MM.1S (cell line): ENCODE results near the gene KHNYN.

ENCODE experiments used
- DNase-seq: peaks from one replicate; pipeline ENCODE4 v3.0.0-alpha.2; 2015
- H2AFZ ChIP-seq: fragments of 300-600 bp; sonication (generic); 2 replicates; pipeline ENCODE4 v1.6.0; 2016; ENCODE audit warnings: antibody characterized with exemption, low read length
- H3F3A ChIP-seq: fragments of 300-600 bp; sonication (generic); 2 replicates; pipeline ENCODE4 v1.6.1; 2016; ENCODE audit warnings: mild to moderate bottlenecking, antibody characterized with exemption, low read length, moderate library complexity, mixed read lengths; ENCODE audit not compliant: insufficient read depth
- H3K27ac ChIP-seq: fragments of 300-600 bp; sonication (generic); 2 replicates; pipeline ENCODE4 v1.5.1; 2016; ENCODE audit warnings: mild to moderate bottlenecking, low read length
- H3K27me3 ChIP-seq: fragments of 300-600 bp; sonication (generic); replicated peaks from 2 replicates; pipeline ENCODE4 v1.6.0; 2016; ENCODE audit warnings: low read length; ENCODE audit not compliant: insufficient read depth
- H3K36me3 ChIP-seq: fragments of 300-600 bp; sonication (generic); replicated peaks from 2 replicates; pipeline ENCODE4 v1.6.1; 2016; ENCODE audit warnings: mild to moderate bottlenecking, low read length, mixed read lengths; ENCODE audit not compliant: insufficient read depth
- H3K4me1 ChIP-seq: fragments of 300-600 bp; sonication (generic); 2 replicates; pipeline ENCODE4 v1.6.1; 2016; ENCODE audit warnings: low read length, mixed read lengths
- H3K4me2 ChIP-seq: fragments of 300-600 bp; sonication (generic); 2 replicates; pipeline ENCODE4 v1.6.0; 2016; ENCODE audit warnings: low read depth, low read length
- H3K4me3 ChIP-seq: fragments of 300-600 bp; sonication (generic); 2 replicates; pipeline ENCODE4 v1.5.1; 2016; ENCODE audit warnings: low read length, mixed read lengths
- H3K79me2 ChIP-seq: fragments of 300-600 bp; sonication (generic); 2 replicates; pipeline ENCODE4 v1.6.1; 2016; ENCODE audit warnings: mixed run types, low read length, mixed read lengths
- H3K9ac ChIP-seq: fragments of 300-600 bp; sonication (generic); 2 replicates; pipeline ENCODE4 v1.6.1; 2016; ENCODE audit warnings: low read length, mixed read lengths
- H3K9me2 ChIP-seq: fragments of 300-600 bp; sonication (generic); replicated peaks from 2 replicates; pipeline ENCODE4 v1.6.1; 2016; ENCODE audit warnings: mild to moderate bottlenecking, low read length, mixed read lengths; ENCODE audit not compliant: insufficient read depth
- H3K9me3 ChIP-seq: fragments of 300-600 bp; sonication (generic); replicated peaks from 2 replicates; pipeline ENCODE4 v1.6.1; 2016; ENCODE audit warnings: mild to moderate bottlenecking, low read length, mixed read lengths; ENCODE audit not compliant: insufficient read depth
- H4K20me1 ChIP-seq: fragments of 300-600 bp; sonication (generic); 2 replicates; pipeline ENCODE4 v1.6.1; 2016; ENCODE audit warnings: mild to moderate bottlenecking, low read length, moderate library complexity, mixed read lengths; ENCODE audit not compliant: insufficient read depth
- EZH2 ChIP-seq: fragments of 300-600 bp; sonication (generic); optimal IDR thresholded peaks from 2 replicates; pipeline ENCODE3; 2017; ENCODE audit warnings: low read depth, mild to moderate bottlenecking, antibody characterized with exemption, low read length, mixed read lengths
- EZH2phosphoT487 ChIP-seq: fragments of 300-600 bp; sonication (generic); IDR thresholded peaks from 2 replicates; pipeline ENCODE4 v1.6.1; 2018; ENCODE audit warnings: antibody characterized with exemption, low read length
- TF ChIP-seq, protein P1 (sequence below): fragments of 300-600 bp; sonication (generic); IDR thresholded peaks from 2 replicates; pipeline ENCODE4 v1.5.1; 2016; ENCODE audit warnings: antibody characterized with exemption, low read length, mixed read lengths

KHNYN gene

GRCh38 chr14:24422261-24422660 is 7.5 kb upstream of the KHNYN start:
- TF ChIP-seq EZH2 (no peak), EZH2phosphoT487 (no peak)
- TF ChIP-seq, protein P1, sequence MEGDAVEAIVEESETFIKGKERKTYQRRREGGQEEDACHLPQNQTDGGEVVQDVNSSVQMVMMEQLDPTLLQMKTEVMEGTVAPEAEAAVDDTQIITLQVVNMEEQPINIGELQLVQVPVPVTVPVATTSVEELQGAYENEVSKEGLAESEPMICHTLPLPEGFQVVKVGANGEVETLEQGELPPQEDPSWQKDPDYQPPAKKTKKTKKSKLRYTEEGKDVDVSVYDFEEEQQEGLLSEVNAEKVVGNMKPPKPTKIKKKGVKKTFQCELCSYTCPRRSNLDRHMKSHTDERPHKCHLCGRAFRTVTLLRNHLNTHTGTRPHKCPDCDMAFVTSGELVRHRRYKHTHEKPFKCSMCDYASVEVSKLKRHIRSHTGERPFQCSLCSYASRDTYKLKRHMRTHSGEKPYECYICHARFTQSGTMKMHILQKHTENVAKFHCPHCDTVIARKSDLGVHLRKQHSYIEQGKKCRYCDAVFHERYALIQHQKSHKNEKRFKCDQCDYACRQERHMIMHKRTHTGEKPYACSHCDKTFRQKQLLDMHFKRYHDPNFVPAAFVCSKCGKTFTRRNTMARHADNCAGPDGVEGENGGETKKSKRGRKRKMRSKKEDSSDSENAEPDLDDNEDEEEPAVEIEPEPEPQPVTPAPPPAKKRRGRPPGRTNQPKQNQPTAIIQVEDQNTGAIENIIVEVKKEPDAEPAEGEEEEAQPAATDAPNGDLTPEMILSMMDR = no peak
- Histone ChIP-seq H3K27me3 (no peaks in the 10 kb centered on the region), H3K36me3 (no peaks in the 10 kb centered on the region), H3K27ac (no peak overlapping the region), H3K4me1 (peaks cover 32% of the 10 kb centered on the region), H3K4me2 (peak overlapping the region; percentile 50), H2AFZ (no peak overlapping the region), H3K79me2 (no peaks in the 10 kb centered on the region), H3K9ac (no peak overlapping the region), H3F3A (0 out of 2 replicates have a peak, but pooled peaks cover 4% of the 10 kb centered on the region), H3K9me3 (no peaks in the 10 kb centered on the region), H4K20me1 (no peaks in the 10 kb centered on the region), H3K4me3 (no peak overlapping the region; the same call in 1 of the 2 replicates), H3K9me2 (no peaks in the 10 kb centered on the region)
- peak; percentile 42 for DNase-seq

DNA sequence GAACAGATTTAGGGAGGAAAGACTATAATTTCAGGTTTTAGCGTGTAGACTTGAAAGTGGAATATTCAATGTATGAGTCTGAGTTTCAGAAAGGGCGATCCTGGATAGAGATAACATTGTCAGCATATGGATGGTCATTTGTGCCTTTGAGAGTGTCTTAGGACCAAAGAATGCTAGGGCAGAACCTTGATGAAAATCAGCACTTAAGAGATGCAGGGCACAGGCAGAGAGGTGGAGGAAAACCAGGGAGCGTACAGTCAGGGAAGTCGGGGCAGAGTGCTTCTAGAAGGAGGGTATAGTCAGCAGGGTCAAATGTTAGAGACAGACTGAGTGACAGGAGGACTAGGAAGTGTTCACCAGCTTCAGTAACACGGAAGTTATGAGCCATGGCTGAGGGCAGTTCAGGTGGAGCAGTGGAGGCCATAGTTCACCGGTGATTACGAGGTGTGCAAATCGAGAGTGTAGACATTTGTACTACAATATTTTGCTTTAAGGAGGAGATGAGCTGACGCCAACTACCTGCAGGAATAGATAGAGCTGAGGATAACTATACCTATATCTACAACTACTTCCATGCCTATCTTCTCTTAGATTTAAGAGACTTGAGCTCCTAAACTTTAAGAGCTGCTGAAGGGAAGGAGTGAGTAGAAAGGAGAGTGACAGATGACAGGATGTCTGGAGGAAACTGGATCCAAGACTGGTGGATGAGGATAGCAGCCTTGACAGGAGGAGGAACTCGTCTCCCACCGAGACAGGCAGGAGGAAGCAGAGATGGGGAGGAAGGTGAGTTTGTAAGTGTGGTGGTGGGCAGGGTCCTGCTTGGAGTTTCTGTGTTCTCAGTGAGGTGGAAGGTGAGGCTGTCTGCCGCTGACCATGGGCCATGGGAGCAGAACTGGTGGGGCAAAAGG is 6.8 kb upstream of the KHNYN start:
- no peak overlapping the region for H3K9ac ChIP-seq
- no peak for DNase-seq
- TF ChIP-seq EZH2 (no peak), EZH2phosphoT487 (no peak)
- TF ChIP-seq, protein P1 = no peak
- H3K36me3 ChIP-seq = no peaks in the 10 kb centered on the region
- no peaks in the 10 kb centered on the region for H3K79me2 ChIP-seq
- H3K27ac ChIP-seq = no peak overlapping the region
- H3K4me1 ChIP-seq = peaks cover 32% of the 10 kb centered on the region
- no peak overlapping the region for H2AFZ ChIP-seq
- 0 out of 2 replicates have a peak, but pooled peaks cover 4% of the 10 kb centered on the region for H3F3A ChIP-seq
- H3K4me2 ChIP-seq = peak overlapping the region; percentile 50
- no peak overlapping the region; the same call in 1 of the 2 replicates for H3K4me3 ChIP-seq
- H3K9me3 ChIP-seq = no peaks in the 10 kb centered on the region
- no peaks in the 10 kb centered on the region for H4K20me1 ChIP-seq
- no peaks in the 10 kb centered on the region for H3K27me3 ChIP-seq
- no peaks in the 10 kb centered on the region for H3K9me2 ChIP-seq

- Histone ChIP-seq H3K9me3 (no peaks in the 10 kb centered on the region), H3K9me2 (no peaks in the 10 kb centered on the region), H3K4me3 (no peak overlapping the region), H3F3A (0 out of 2 replicates have a peak, but pooled peaks cover 9% of the 10 kb centered on the region), H4K20me1 (no peaks in the 10 kb centered on the region), H3K4me1 (peaks cover 34% of the 10 kb centered on the region), H3K36me3 (no peaks in the 10 kb centered on the region), H3K27ac (no peak overlapping the region), H3K4me2 (no peak overlapping the region), H3K79me2 (peaks cover 9% of the 10 kb centered on the region), H3K9ac (no peak overlapping the region), H2AFZ (no peak overlapping the region), H3K27me3 (no peaks in the 10 kb centered on the region)
- TF ChIP-seq, protein P1 = no peak
- TF ChIP-seq EZH2phosphoT487 (no peak), EZH2 (no peak)
- DNase-seq = no peak
These were observed 4.0 kb upstream of the KHNYN start for GRCh38 chr14:24425704-24426103.
